Sigmoid colon (tissue), 4 donors: ENCODE measurements around the gene EPB41L4B.

Experiments used
- EP300 ChIP-seq, 4 donors: sonication (generic); formaldehyde crosslinking; IDR thresholded peaks; one replicate each; pipeline ENCODE4 v1.6.1; 2017; ENCODE audit warnings: antibody characterized with exemption in 4 of 4
- POLR2AphosphoS5 ChIP-seq, 4 donors: sonication (generic); formaldehyde crosslinking; IDR thresholded peaks; one replicate each; pipeline ENCODE4 v1.6.1; 2017; ENCODE audit warnings: antibody characterized with exemption in 4 of 4
- TF ChIP-seq, protein P1 (sequence below), 4 experiments: fragments of 450-650 bp in 3 of 4; fragments of 200-600 bp in 1 of 4; IDR thresholded peaks; one replicate each; pipeline ENCODE4 v1.5.1; 2016 to 2019; ENCODE audit warnings: antibody characterized with exemption in 4 of 4, mild to moderate bottlenecking in 3 of 4, moderate library complexity in 2 of 4

DNA sequence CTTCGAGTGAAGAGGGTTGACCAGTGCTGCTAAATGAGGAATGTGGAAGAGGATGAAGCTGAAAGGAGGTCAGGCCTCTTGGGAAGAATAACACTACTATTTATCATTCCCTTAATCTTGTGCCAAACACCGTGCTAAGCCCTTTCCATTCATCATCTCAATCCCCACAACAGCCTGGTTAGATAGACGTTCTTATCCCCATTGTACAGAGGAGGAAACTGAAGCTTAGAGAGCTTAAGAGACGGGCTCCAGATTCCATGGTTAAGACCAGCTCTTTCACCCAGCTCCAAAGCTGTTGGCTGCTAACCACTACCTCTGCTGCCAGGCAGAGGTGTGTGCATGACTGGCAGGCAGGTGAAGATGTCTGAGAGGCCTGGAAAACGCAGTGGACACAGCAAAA is 868 bp upstream of the EPB41L4B start:
- TF ChIP-seq, protein P1, sequence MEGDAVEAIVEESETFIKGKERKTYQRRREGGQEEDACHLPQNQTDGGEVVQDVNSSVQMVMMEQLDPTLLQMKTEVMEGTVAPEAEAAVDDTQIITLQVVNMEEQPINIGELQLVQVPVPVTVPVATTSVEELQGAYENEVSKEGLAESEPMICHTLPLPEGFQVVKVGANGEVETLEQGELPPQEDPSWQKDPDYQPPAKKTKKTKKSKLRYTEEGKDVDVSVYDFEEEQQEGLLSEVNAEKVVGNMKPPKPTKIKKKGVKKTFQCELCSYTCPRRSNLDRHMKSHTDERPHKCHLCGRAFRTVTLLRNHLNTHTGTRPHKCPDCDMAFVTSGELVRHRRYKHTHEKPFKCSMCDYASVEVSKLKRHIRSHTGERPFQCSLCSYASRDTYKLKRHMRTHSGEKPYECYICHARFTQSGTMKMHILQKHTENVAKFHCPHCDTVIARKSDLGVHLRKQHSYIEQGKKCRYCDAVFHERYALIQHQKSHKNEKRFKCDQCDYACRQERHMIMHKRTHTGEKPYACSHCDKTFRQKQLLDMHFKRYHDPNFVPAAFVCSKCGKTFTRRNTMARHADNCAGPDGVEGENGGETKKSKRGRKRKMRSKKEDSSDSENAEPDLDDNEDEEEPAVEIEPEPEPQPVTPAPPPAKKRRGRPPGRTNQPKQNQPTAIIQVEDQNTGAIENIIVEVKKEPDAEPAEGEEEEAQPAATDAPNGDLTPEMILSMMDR (IDR thresholded peaks at IDR 0.05), result no peak
- TF ChIP-seq POLR2AphosphoS5 (IDR thresholded peaks at IDR 0.05) (no peak), EP300 (IDR thresholded peaks at IDR 0.05) (no peak)
